MV-4-11 (cell line): Measurements from ENCODE around the gene RNASEH1.
A peak's percentile ranks its signal among the peaks of the same experiment; 100 is the strongest.
"Not testable (repeated sequence)": the region's sequence is repeated elsewhere in the genome, so short reads cannot be mapped to it uniquely, and the experiment has no call there.

Source experiments
- DNase-seq: peaks from one replicate; lab custom pipeline; 2025; lab: John Stamatoyannopoulos, UW

Gene RNASEH1

GRCh38 chr2:3589086-3589485 lies 31.0 kb upstream of the RNASEH1 start:
- DNase-seq: no peak

DNA sequence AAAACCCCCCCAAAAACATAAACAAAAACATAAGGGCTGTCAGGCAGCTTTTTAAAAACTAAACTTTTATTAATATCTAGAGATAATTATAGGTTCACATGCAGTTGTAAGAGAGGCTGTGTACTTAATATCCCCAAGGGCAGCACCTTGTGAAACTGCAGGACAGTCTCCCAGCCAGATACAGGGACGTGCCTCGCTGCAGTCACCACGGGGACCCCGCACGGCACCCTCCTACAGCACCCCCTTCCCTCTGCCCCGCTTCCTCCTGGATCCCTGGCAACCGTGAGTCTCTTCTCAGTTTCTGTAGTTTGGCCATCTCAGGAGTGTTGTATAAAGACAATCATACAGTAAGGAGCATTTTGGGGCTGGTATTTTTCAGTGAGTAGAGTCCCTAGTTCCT lies 30.0 kb upstream of the RNASEH1 start:
- DNase-seq: no peak

- no peak for DNase-seq
Observed at GRCh38 chr2:3587432-3587831, 29.3 kb upstream of the RNASEH1 start.

DNA sequence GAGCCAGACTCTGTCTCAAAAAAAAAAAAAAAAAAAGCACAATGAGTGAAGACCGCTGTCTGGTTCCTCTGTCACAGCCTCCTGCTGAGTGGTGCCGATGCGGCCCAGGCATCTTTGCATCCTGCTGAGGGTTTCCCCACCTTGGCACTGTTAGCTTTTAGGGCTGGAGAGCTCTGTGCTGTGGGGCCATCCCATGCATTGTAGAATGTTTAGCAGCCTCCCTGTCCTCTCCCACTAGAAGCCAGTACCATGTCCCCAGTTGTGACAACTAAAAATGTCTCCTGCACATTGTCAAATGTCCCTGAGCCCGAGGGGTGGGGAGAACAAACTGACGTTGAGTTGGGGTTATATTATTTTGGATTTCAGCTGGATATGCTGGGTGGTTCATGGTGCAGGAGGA lies 28.9 kb upstream of the RNASEH1 start:
- no peak for DNase-seq

DNA sequence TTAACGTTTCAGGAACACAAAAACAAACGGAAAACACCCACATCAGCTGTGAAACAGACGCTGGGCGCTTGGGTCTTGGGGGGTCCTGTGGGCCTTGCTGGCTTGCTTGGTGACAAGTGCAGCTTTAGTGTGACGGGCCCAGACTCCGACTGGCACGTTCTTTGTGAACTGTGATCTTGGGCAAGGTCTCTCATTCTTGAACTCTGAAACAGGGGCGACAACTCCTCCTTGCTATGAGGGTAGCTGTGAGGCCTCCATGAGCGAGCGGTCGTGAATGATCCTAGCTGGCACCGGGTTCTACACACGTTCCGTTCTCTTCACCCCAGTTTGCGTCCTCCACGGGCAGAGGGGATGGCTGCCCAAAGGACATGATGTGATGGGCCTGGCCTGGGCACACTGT lies 28.1 kb upstream of the RNASEH1 start:
- no peak for DNase-seq

GRCh38 chr2:3585261-3586109 lies 27.4 kb upstream of the RNASEH1 start:
- DNase-seq: no peak

- no peak for DNase-seq
Observed at GRCh38 chr2:3584608-3585260, 26.6 kb upstream of the RNASEH1 start.

GRCh38 chr2:3584076-3584475 lies 25.9 kb upstream of the RNASEH1 start:
- no peak for DNase-seq

GRCh38 chr2:3581367-3582262 lies 23.5 kb upstream of the RNASEH1 start:
- no peak for DNase-seq

- DNase-seq: no peak
Observed at GRCh38 chr2:3580449-3580848, 22.3 kb upstream of the RNASEH1 start.

DNA sequence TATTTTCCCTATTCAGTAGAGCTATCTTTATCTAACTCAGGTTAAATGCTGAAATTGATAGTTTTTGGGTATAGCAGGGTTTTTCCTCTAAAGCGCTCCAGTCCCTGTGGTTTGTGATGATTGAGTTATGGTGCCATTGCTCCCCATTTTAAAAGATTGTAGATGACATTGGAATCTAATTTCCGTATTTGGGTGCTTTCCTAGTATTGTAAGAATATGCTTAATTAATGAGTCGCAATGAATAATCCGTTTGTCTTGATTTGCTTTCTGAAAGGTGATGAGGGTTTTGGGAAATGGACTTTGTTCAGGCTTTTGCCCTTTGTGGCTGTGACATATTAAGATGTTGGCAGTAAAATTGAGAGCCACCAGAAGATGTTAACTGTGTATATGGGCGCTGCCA lies 20.9 kb upstream of the RNASEH1 start:
- no peak for DNase-seq

GRCh38 chr2:3576263-3576630 lies 18.1 kb upstream of the RNASEH1 start:
- DNase-seq: not testable (repeated sequence)

DNA sequence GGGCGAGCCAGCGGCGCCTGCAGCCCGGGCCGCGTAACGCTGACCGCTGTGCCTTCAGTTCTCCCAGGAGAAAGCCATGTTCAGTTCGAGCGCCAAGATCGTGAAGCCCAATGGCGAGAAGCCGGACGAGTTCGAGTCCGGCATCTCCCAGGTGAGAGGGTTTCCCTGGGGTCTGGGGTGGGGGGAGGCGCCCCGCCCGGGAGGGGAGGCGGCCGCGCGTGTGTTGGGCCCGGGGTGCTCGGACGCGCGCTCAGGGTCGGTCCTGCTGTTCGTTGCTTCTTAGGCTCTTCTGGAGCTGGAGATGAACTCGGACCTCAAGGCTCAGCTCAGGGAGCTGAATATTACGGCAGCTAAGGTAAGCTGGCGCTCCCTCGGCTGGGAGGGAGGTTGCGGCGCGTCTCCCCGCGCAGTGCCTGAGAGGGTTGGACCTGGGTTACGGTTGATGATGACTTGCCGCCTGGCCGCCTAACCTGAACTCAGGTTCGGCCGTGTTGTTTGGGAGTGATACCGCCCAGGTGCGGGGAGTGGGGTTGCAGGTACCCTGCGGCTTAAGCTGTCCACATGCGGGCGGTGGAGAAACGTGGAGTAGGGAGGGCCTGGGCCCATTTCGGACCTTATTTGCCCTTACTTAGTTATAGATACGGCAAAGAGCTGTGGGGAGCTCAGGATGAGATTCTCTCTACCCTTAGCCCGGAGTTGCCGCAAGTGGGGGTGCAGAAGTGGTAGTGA lies 17.6 kb upstream of the RNASEH1 start:
- no peak for DNase-seq

DNA sequence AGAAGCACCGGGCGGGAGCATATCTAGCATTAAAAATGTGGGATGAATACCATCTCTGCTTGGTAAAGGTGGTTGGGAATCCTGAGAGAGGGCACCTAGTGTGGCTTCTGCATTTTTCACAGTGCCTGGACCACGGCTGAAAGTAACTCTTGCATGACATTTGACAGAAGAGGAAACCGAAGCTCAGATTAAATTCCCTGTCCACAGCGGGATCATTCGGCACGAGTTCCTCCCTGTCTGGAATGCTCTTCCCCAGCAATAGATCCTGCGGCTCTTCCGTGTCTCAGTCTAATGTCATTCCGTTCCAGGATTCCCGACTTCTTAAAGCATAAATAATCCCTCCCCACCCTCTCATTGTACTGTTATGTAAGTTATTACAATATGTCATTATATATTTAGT lies 16.0 kb upstream of the RNASEH1 start:
- no peak for DNase-seq

- no peak for DNase-seq
Observed at GRCh38 chr2:3572620-3573019, 14.5 kb upstream of the RNASEH1 start.

GRCh38 chr2:3571284-3571683 lies 13.2 kb upstream of the RNASEH1 start:
- no peak for DNase-seq

DNA sequence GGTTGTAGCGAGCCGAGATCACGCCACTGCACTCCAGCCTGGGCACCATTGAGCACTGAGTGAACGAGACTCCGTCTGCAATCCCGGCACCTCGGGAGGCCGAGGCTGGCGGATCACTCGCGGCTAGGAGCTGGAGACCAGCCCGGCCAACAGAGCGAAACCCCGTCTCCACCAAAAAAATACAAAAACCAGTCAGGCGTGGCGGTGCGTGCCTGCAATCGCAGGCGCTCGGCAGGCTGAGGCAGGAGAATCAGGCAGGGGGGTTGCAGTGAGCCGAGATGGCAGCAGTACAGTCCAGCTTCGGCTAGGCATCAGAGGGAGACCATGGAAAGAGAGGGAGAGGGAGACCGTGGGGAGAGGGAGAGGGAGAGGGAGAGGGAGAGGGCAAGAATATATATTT lies 11.5 kb upstream of the RNASEH1 start:
- DNase-seq: not testable (repeated sequence)

DNA sequence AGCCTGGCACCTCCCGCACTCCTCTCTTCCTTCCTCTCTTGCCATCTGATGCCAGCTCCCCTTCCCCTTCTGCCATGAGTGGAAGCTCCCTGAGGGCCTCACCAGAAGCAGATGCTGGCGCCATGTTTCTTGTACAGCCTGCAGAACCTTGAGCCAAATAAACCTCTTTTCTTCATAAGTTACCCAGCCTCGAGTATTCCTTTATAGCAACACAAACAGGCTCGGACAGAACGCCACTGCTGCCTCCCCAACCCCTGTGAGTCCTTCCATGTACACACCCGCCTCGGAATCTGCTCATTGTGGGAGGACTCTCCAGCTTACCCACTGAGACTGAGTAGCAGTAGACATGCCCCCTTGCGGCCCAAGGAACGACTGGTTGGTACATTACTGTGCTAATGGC lies 8.7 kb upstream of the RNASEH1 start:
- no peak for DNase-seq

GRCh38 chr2:3565117-3565516 lies 7.0 kb upstream of the RNASEH1 start:
- no peak for DNase-seq

GRCh38 chr2:3563521-3563976 lies 5.4 kb upstream of the RNASEH1 start:
- DNase-seq: peak; percentile 6

DNA sequence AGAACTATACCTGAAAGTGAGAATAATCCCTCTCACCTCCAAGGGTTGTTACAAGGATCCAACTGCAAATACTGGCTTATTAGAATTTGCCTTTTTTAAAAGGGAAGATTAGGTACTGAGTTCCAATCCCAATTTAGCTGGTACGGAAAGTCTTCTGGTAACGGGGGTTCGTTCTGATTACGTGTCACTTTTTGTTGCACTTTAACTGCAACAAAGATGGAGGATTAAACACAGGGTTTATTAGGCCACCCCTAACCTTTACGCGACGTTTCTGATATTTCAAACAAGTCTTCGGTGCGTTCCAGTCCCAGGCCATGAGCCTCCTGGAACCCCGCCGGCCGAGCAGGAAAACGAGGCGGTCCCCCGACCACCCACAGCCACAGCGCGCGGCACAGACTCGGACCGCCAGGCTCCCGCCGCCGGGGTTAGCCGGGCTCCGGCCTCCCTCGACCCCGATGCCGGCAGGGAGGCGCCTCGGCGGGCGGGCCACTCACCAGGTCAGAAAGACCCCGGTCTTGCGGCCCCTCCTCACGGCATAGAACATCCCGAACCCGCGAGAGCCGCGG lies 411 bp downstream of the RNASEH1 start:
- no peak for DNase-seq

- no peak for DNase-seq
Observed at GRCh38 chr2:3553946-3554345, 4.2 kb downstream of the RNASEH1 start.
